ENCODE measurements around the gene KCNA2.

- TF ChIP-seq, protein P1, sequence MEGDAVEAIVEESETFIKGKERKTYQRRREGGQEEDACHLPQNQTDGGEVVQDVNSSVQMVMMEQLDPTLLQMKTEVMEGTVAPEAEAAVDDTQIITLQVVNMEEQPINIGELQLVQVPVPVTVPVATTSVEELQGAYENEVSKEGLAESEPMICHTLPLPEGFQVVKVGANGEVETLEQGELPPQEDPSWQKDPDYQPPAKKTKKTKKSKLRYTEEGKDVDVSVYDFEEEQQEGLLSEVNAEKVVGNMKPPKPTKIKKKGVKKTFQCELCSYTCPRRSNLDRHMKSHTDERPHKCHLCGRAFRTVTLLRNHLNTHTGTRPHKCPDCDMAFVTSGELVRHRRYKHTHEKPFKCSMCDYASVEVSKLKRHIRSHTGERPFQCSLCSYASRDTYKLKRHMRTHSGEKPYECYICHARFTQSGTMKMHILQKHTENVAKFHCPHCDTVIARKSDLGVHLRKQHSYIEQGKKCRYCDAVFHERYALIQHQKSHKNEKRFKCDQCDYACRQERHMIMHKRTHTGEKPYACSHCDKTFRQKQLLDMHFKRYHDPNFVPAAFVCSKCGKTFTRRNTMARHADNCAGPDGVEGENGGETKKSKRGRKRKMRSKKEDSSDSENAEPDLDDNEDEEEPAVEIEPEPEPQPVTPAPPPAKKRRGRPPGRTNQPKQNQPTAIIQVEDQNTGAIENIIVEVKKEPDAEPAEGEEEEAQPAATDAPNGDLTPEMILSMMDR (IDR thresholded peaks at IDR 0.05; ENCODE audit: borderline replicate concordance, extremely low read depth, low read length, poor library complexity, severe bottlenecking): no peak
- TF ChIP-seq EZH2 (IDR thresholded peaks at IDR 0.05; ENCODE audit: borderline replicate concordance, low read depth, low read length, severe bottlenecking): no peak
Measured at GRCh38 chr1:110559157-110559556, 47.0 kb downstream of the KCNA2 start.

Data from DND-41 (cell line).